Activated T-helper 9 cell treated with anti-CD3 and anti-CD28 coated beads, Interleukin-2, amount 50 U/mL, for 16 hours (primary cell): ENCODE results near the gene CAMK2D.
A peak's percentile ranks its signal among the peaks of the same experiment; 100 is the strongest.
"Not testable (repeated sequence)": the region's sequence is repeated elsewhere in the genome, so short reads cannot be mapped to it uniquely, and the experiment has no call there.

ENCODE experiments used
- DNase-seq: peaks from one replicate; pipeline ENCODE4 v3.0.0-alpha.2; 2020; ENCODE audit warnings: low read depth

Gene CAMK2D

DNA sequence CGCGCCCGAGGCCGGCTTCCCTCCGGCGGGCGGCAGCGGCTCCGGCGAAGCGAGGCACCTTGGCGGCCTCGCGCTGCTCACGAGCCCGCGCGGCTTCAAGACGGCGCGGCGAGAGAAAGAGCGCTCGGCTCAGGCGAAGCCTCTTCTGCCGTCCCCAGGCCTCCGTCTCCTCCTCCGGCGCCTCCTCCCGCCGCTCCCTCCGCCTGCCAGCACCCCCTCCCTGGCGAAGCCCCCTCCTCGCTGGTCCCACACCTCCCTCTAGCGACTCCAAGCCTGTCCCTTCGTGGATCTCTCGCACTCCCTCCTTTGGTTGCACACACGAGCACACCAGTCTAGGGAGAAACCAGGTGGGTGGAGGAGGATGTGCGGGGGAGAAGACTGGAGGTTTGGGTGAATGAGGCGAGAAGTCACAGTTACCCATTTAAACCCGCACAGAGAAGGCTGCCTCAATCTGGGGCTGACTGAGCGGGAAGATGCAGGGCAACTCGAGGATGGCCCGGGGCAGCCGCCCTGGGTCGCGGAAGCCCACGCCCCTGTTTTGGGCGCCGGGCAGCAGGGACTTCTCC, at the start of gene CAMK2D:
Gene CAMK2D, minus strand, starts transcription at position 119 of the 566 bp plus-strand sequence. CDS start 670 bp downstream, outside the sequence.
- DNase-seq = peak; percentile 77

DNA sequence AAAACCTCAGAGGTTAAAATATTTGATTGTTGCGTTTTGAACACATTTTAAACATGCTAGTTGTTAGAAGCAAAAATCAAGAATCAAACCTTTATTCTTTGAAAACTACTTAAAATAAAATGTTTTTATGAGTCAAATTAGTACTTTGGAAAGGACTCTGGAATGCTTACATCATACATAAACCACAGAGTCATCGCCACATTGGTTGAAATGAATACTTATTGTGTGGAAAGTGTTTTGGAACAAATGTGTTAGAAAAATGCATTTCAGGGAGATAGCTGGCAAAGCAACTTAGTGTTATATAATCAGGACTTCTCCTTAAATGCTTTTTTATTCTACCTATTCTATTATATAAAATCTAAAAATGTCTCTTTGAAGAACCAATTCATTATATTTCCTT, 49.4 kb upstream of the CAMK2D start:
- DNase-seq = no peak

DNA sequence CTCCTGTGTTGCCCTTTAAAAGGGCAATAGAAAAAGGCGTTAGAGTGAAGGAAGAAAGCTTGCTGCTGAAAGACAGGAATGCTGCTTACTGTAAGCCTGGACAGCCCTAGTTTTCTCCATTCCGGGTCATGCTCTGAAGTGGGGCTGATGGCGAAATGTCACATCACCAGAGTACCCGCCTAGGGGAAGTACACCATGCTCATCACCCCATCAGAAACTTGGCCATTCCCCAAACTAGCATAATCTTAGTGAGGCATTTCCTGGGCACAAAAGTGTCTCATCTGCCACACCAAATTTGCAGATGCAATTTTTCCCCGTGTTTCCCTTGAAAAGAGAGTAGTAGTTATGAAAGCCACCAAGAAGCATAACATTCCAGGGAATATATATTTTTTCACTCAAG, 47.8 kb upstream of the CAMK2D start:
- no peak for DNase-seq

DNA sequence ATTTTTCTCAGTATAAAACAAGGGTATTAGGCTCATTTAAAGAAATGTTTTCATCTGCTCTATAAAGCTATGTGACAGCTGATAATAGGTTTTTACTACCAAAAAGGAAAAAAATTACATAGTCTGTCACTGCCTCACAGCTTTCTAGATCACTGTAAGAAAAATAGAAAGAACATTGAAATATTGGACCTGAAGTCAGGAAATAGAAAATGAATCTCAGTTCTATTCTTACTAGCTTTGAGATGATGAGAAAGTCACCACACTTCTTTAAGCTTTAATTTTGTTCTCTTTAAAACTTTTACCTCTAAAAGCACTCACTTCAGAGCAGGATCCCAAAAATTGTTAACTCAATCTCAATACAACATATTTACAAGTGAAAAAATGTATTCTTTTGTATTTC, 45.3 kb upstream of the CAMK2D start:
- DNase-seq = no peak

- no peak for DNase-seq
Observed at GRCh38 chr4:113801882-113802281, 40.3 kb upstream of the CAMK2D start.

- not testable (repeated sequence) for DNase-seq
Observed at GRCh38 chr4:113796381-113796780, 34.8 kb upstream of the CAMK2D start.

DNA sequence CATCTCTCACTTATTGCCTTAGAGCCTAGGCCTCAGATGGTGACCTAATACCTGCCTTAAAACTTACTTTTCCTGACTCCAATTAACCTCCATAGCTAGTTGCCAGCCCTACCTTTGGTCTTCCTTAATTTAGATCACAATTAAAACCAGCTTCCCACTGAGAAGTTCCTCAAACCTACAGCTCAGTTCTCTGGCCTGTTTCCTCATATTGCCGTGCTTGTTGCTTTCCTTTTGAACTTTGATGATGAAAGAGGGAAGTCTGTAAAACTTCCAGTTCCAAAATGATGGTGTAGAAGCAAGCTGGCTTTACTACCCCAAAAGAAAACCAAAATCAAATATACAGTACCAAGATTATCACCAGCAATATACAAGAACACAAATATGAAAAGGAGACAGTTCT, 28.9 kb upstream of the CAMK2D start:
- no peak for DNase-seq

DNA sequence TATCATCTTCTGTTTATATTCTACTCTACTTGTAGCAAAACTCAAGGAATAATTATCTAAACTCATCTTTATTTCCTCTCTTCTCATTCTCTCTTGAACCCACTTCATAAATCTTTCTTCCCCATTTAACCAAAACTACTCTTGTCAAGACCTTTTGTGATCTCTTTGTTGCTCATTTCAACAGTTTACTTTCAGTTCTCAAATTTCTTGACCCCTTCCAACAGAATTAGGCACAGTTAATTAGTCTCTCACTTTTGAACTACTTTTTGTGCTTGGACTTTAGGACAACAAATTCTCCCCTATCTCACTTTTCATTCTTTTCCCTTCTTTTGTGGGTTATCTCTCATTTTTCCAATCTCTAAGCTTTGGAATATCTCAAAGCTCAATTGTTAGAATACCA, 27.4 kb upstream of the CAMK2D start:
- no peak for DNase-seq

- no peak for DNase-seq
Observed at GRCh38 chr4:113785781-113786180, 24.2 kb upstream of the CAMK2D start.

- no peak for DNase-seq
Observed at GRCh38 chr4:113784497-113785250, 23.1 kb upstream of the CAMK2D start.

GRCh38 chr4:113783701-113784100, 22.2 kb upstream of the CAMK2D start:
- no peak for DNase-seq

- no peak for DNase-seq
Observed at GRCh38 chr4:113783289-113783688, 21.8 kb upstream of the CAMK2D start.

DNA sequence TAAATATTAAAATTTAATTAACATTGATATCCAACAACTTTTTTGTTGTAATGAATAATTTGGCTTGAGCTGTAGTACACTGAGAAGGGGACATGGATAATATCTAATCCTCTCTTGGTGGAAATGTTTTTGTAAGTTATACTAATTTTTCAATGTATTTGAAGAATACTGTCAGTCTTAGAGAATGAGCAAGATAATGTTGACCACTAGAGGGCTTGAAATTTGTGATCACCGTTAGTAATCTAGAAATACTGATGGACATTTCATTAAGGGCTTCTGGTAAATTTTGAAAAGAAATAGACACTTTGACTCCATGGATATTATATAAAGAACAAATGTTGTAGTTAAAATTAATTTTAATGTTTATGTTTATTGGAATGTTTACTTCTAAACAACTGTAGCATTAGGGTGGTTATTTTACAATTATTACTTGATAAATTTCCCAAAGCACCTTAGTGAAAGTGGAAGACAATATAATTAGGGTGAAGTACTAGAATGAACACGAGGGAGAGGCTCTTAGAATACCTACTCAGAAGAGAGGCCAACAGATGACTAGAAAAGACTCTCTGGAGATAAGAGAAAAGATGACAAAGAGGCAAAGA, 20.0 kb upstream of the CAMK2D start:
- no peak for DNase-seq

DNA sequence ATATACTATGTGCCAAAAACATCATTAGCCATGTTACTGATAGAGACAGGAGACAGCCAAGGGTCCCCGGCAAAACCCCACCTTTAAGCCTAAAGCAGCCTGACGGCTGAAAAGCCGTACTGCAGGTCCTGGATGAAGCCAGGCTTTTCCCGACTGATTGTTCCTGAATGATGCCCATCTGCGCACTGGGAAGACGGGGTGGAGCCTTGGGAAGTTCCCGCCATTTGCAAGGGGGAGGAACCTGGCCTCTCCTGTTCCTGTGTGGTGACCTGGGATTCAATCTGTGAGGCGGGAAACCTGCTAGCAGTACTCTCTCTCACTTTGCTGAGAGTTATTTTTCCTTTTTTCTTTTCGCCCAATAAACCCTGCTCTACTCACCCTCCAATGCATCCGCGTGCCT, 15.1 kb upstream of the CAMK2D start:
- no peak for DNase-seq

- DNase-seq = no peak
Observed at GRCh38 chr4:113776016-113776415, 14.5 kb upstream of the CAMK2D start.

GRCh38 chr4:113773756-113774155, 12.2 kb upstream of the CAMK2D start:
- DNase-seq = no peak

DNA sequence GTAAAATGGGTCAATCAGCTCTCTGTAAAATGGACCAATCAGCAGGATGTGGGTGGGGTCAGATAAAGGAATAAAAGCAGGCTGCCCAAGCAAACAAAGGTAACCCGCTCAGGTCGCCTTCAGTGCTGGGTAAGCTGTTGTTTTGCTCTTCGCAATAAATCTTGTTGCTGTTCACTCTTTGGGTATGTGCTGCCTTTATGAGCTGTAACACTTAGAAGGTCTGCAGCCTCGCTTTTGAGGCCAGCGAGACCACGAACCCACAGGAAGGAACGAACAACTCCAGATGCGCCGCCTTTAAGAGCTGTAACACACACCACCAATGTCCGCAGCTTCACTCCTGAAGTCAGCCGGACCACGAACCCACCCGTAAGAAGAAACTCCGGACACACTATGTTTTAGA, 11.5 kb upstream of the CAMK2D start:
- no peak for DNase-seq

- no peak for DNase-seq
Observed at GRCh38 chr4:113772319-113772718, 10.8 kb upstream of the CAMK2D start.

DNA sequence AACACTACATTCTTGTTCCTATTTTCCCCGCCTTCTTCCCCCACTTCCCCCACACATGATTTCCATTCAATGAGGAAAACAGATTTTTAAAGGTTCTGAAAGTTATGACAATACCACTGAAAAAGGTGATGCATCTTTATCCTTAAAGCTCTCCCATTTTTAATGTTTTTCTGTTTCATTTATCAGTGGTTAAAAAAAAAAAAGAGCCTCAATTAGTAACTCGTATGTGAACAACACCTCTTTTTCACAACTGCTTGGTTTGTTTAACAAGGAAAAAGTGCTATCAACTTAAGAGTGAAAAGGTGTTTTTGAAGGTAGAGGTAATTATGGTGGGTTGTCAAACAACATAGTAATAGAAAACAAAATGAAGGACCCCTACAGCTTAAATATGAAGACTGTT, 8.2 kb upstream of the CAMK2D start:
- no peak for DNase-seq

DNA sequence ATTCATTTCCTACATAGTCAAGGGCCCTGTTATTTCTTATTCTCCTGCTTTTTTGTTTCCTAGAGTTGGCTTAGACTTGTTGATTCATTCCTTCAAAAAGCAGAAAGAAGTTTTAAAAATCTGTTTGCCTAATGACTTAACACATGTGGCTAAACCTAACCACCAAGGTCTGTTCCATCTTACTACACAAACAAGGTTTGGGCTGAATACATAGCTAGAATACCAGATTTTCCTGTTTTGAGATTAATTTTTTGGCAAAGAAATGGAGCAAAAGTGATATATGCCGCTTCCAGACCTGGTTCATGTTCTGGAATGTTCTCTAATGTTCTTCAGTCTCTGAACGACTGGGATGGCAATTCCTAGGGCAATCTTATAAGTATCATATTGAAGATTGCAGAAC, 7.4 kb upstream of the CAMK2D start:
- no peak for DNase-seq

- DNase-seq = no peak
Observed at GRCh38 chr4:113766882-113767281, 5.3 kb upstream of the CAMK2D start.

GRCh38 chr4:113764720-113765264, 3.3 kb upstream of the CAMK2D start:
- DNase-seq = no peak

- not testable (repeated sequence) for DNase-seq
Observed at GRCh38 chr4:113763923-113764322, 2.4 kb upstream of the CAMK2D start.

DNA sequence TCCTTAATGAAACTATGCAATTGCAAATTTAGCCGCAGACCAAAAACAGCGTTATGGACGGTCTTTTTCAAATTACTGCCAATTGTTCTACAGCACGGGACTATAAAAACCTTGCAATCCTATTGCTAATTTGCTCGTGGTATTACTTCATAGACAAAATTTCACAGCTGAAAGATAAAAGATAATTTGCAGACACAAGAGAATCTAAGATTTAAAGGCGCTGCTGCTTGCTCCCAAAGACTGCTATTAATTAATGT, 1.4 kb upstream of the CAMK2D start:
- no peak for DNase-seq
